Heart left ventricle (tissue), 16 donors: ENCODE data around the gene UGCG. TPM values are rescaled to one million over a fixed set of nuclear protein-coding genes. Genes with fewer than 3 reads are reported as not detected.
A peak's percentile ranks its signal among the peaks of the same experiment; 100 is the strongest.

ENCODE experiments used
- ATAC-seq, 4 donors: fragments of 200-7000 bp; cut with Tn5 transposase; one replicate each; pipeline ENCODE4 v1.9.1; 2020 to 2022; ENCODE audit warnings: moderate library complexity in 4 of 4, mild to moderate bottlenecking in 3 of 4, moderate number of reproducible peaks in 1 of 4
- DNase-seq, 5 donors: peaks; one replicate each; pipeline ENCODE4 v3.0.0-alpha.2; 2020
- H3K27ac ChIP-seq, 12 donors: fragments of 200-600 bp; sonication (generic) in 4 of 12; one replicate each; pipeline versions ENCODE4 v1.5.0 to v1.8.0; 2016 to 2022; ENCODE audit warnings: mild to moderate bottlenecking in 2 of 12
- H3K27me3 ChIP-seq, 9 donors: fragments of 200-600 bp; sonication (generic) in 2 of 9; one replicate each; pipeline versions ENCODE4 v1.5.1 to v1.8.0; 2016 to 2022; ENCODE audit warnings: mild to moderate bottlenecking in 3 of 9
- H3K36me3 ChIP-seq, 9 donors: fragments of 200-600 bp; sonication (generic) in 2 of 9; one replicate each; pipeline versions ENCODE4 v1.5.0 to v1.8.0; 2018 to 2022; ENCODE audit warnings: mild to moderate bottlenecking in 2 of 9
- H3K4me1 ChIP-seq, 12 donors: fragments of 200-600 bp; sonication (generic) in 4 of 12; one replicate each; pipeline versions ENCODE4 v1.5.0 to v1.8.0; 2016 to 2022; ENCODE audit warnings: mild to moderate bottlenecking in 3 of 12
- H3K4me3 ChIP-seq, 12 donors: fragments of 200-600 bp; sonication (generic) in 4 of 12; one replicate each; pipeline versions ENCODE4 v1.5.0 to v1.8.0; 2017 to 2022; ENCODE audit warnings: mild to moderate bottlenecking in 9 of 12, moderate library complexity in 4 of 12
- H3K9me3 ChIP-seq, 12 donors: fragments of 200-600 bp; sonication (generic) in 4 of 12; one replicate each; pipeline versions ENCODE4 v1.5.0 to v1.8.0; 2016 to 2022; ENCODE audit warnings: mild to moderate bottlenecking in 1 of 12
- POLR2A ChIP-seq, 2 donors: fragments of 450-650 bp; IDR thresholded peaks; one replicate each; pipeline ENCODE4 v1.6.1; 2017; ENCODE audit warnings: antibody characterized with exemption in 2 of 2, mild to moderate bottlenecking in 2 of 2, moderate library complexity in 2 of 2
- WGBS, 4 donors: extraction: QIAGEN DNeasy Blood & Tissue Kit in 2 of 4; methylation state at CpG; one replicate each; pipeline versions ENCODE4 v1.1.5 to v1.1.7; 2013 to 2018; 5-methylcytosine and 5-hydroxymethylcytosine counted together
- intact Hi-C, 10 donors: fragments of 100-400 bp; cut with DNase I; formaldehyde crosslinking; loops; one replicate each; pipeline versions ENCODE4 v1.11.1 to v1.14.2; 2022
- polyA plus RNA-seq, 2 donors: library from polyadenylated mRNA; stranded (reverse); fragments of 200-250 nt; gene quantifications; one replicate each; pipeline ENCODE4 v1.2.3, GENCODE V29; 2013
- total RNA-seq, 9 donors: library from RNA; depleted of rRNA in 2 of 9; stranded (reverse); fragments of >200 nt in 2 of 9; fragmentation: NEBNext Ultra II Directional in 3 of 9; extraction: Animal tissue kit (Norgen Biotek cat#: 25700) in 3 of 9; gene quantifications; one replicate each; pipeline versions ENCODE4 v1.1.0 to v1.2.4, GENCODE V29; 2016 to 2023
- TF ChIP-seq, protein P1 (sequence below), 12 donors: fragments of 200-600 bp; sonication (generic) in 4 of 12; IDR thresholded peaks; one replicate each; pipeline versions ENCODE4 v1.5.0 to v1.8.0; 2018 to 2022; ENCODE audit warnings: antibody characterized with exemption in 12 of 12, mild to moderate bottlenecking in 5 of 12
- donor health status: ischemic (EF 13 %, LVEDD 7.1; RV severe dilation, severe dysfunction).
- donor health status: healthy with polysubstance abuse.
- donor health status: DM: no; HTN: yes; CAD: no.
- donor health status: DM: no; HTN: no; CAD: no.
- donor health status: ischemic (EF 25% LVEDD 6.9; RV normal size, moderate dysfunction).
- donor health status: ischemic (EF 25% LVEDD 5.7; RV mildly dilated, moderate dysfunction).
- donor health status: healthy.
- donor health status: DM: yes; HTN: yes; CAD: no.
- donor health status: ischemic (EF 35%, LVEDD 5.7; RV mildly dilated, moderate dysfunction).
- donor health status: nonischemic (EF 11% LVEDD 7.7; RV severe dilation, severe dysfunction).
- donor health status: DM: yes; HTN: yes; CAD: no.
- donor health status: PGD.
- donor health status: ischemic (EF 29% LVEDD 5.4; RV normal size, mild dysfunction).
- donor health status: nonischemic (EF 23%, LVEDD 6.1; RV moderate dilation, normal function).

The UGCG gene
- total and polyA plus RNA-seq, 11 donors = 10.0 to 52.0 (median 17.5) TPM

DNA sequence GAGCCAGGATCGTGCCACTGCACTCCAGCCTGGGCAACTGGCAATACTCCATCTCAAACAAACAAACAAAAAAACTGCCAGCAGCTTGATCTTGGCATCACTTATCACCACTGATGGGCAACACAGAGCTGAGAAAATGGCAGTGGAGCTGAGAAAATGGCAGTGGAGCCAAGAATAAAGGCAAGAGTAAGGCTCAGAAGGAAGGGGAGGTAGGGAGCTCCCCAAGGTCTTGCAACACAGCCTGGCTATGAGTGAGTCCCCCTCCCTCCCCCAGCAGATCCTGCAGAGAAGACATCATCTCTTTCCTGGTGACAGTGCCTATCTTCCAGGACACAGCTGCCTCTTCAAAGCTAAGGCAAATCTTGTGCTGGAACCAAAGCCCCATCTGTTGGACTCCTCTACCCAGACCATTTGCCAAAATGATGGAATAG is 70.3 kb downstream of the UGCG start:
- H3K27me3 ChIP-seq = no peaks in the 10 kb centered on the region
- no peaks in the 10 kb centered on the region for H3K9me3 ChIP-seq
- TF ChIP-seq, protein P1, sequence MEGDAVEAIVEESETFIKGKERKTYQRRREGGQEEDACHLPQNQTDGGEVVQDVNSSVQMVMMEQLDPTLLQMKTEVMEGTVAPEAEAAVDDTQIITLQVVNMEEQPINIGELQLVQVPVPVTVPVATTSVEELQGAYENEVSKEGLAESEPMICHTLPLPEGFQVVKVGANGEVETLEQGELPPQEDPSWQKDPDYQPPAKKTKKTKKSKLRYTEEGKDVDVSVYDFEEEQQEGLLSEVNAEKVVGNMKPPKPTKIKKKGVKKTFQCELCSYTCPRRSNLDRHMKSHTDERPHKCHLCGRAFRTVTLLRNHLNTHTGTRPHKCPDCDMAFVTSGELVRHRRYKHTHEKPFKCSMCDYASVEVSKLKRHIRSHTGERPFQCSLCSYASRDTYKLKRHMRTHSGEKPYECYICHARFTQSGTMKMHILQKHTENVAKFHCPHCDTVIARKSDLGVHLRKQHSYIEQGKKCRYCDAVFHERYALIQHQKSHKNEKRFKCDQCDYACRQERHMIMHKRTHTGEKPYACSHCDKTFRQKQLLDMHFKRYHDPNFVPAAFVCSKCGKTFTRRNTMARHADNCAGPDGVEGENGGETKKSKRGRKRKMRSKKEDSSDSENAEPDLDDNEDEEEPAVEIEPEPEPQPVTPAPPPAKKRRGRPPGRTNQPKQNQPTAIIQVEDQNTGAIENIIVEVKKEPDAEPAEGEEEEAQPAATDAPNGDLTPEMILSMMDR (IDR thresholded peaks at IDR 0.05) = no peak
- no peak for TF ChIP-seq POLR2A (IDR thresholded peaks at IDR 0.05)
- no peaks in the 10 kb centered on the region for H3K4me1 ChIP-seq
- DNase-seq (no peak), ATAC-seq (peak in 2 of 4 donors; percentile 38 to 46)
- H3K36me3 ChIP-seq = no peaks in the 10 kb centered on the region
- 86 to 100% (median 89%) methylated on average over 1 of the region's 1 CpG for WGBS, 4 donors
- intact Hi-C loops = no loop called here
- no peak overlapping the region for H3K4me3 ChIP-seq
- no peak overlapping the region for H3K27ac ChIP-seq

DNA sequence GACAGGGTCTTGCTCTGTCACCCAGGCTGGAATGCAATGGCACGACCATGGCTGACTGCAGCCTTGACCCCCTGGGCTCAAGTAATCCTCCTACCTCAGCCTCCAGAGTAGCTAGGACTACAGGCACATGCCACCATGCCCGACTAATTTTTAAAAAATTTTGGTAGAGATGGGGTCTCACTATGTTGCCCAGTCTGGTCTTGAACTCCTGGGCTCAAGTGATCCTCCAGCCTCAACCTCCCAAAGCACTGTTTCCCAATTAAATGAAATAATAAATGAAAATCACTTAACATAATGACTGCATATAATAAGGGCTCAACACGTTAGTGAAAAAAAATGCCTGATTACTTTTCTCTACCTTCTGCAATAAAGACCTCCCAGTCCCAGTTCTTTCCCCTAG is 71.0 kb downstream of the UGCG start:
- Histone ChIP-seq H3K4me1 (no peaks in the 10 kb centered on the region), H3K9me3 (no peaks in the 10 kb centered on the region), H3K27ac (no peak overlapping the region), H3K36me3 (no peaks in the 10 kb centered on the region), H3K4me3 (no peak overlapping the region), H3K27me3 (no peaks in the 10 kb centered on the region)
- WGBS, 4 donors = 94 to 98% (median 96%) methylated on average over 3 of the region's 3 CpGs
- ATAC-seq (no peak), DNase-seq (no peak)
- no peak for TF ChIP-seq POLR2A (IDR thresholded peaks at IDR 0.05)
- TF ChIP-seq, protein P1 (IDR thresholded peaks at IDR 0.05) = no peak
- intact Hi-C loops = no loop called here

DNA sequence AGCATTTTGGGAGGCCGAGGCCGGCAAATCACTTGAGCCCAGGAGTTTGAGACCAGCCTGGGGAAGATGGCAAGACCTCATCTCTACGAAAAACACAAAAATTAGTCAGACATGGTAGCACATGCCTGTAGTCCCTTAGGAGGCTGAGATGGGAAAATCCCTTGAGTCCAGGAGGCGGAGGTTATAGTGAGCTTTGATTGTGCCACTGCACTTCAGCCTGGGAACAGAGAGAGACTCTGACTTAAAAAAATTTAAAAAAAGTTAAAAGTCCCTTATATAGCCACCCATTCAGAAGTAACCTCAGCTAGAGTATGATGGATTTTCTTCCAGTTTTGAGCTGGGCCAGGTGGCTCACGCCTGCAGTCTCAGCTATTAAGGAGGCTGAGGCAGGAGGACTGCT is 72.4 kb downstream of the UGCG start:
- ATAC-seq = peak in 1 of 4 donors; percentile 34
- 87 to 95% (median 93%) methylated on average over 5 of the region's 5 CpGs for WGBS, 4 donors

DNA sequence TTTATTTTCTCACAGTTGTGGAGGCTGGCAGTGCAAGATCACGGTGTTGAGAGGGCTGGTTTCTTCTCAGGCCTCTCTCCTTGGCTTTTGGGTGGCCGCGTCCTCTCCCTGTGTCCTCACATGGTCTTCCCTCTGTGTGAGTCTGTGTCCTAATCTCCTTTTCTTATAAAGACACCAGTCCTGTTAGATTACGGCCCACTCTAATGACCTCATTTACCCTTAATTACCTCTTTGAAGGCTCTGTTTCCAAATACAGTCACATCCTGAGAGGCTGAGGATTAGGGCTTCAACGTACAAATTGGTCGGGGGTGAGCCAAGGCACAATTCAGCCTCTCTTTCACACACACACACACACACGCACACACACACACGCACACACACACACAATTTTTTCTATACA is 73.0 kb downstream of the UGCG start:
- H3K27ac ChIP-seq = no peak overlapping the region
- no peaks in the 10 kb centered on the region for H3K9me3 ChIP-seq
- peaks cover 0 to 8% (median 0%) of the 10 kb centered on the region in 12 donors for H3K4me1 ChIP-seq
- H3K4me3 ChIP-seq = no peak overlapping the region
- no peak for DNase-seq
- peak in 1 of 4 donors; percentile 34 for ATAC-seq
- no peaks in the 10 kb centered on the region for H3K27me3 ChIP-seq
- no peaks in the 10 kb centered on the region for H3K36me3 ChIP-seq
- intact Hi-C loops = loop anchor here in 1 of 10 donors (10.0 kb wide), 1 partner anchor 65 kb away; no protein-coding TSS in a partner anchor
- WGBS, 4 donors = 65 to 82% (median 70%) methylated on average over 8 of the region's 8 CpGs
- TF ChIP-seq, protein P1 (IDR thresholded peaks at IDR 0.05) = no peak
- TF ChIP-seq POLR2A (IDR thresholded peaks at IDR 0.05) = no peak

More for the DNA sequence above, 72.4 kb downstream of the UGCG start:
- H3K9me3 ChIP-seq = no peaks in the 10 kb centered on the region
- H3K27me3 ChIP-seq = no peaks in the 10 kb centered on the region
- no peak overlapping the region for H3K27ac ChIP-seq
- intact Hi-C loops = no loop called here
- peaks cover 0 to 2% (median 0%) of the 10 kb centered on the region in 12 donors for H3K4me1 ChIP-seq
- DNase-seq = no peak
- no peaks in the 10 kb centered on the region for H3K36me3 ChIP-seq
- no peak overlapping the region for H3K4me3 ChIP-seq
- no peak for TF ChIP-seq POLR2A (IDR thresholded peaks at IDR 0.05)
- TF ChIP-seq, protein P1 (IDR thresholded peaks at IDR 0.05) = no peak
